Thoracic aorta (tissue), 2 donors: ENCODE data around the gene POLE3. TPM values are rescaled to one million over a fixed set of nuclear protein-coding genes. Genes with fewer than 3 reads are reported as not detected.
"Not testable (repeated sequence)": the region's sequence is repeated elsewhere in the genome, so short reads cannot be mapped to it uniquely, and the experiment has no call there.

ENCODE experiments used
- ATAC-seq: fragments of 150-250 bp; one replicate; pipeline ENCODE4 v1.8.0; 2017; ENCODE audit warnings: low read depth; ENCODE audit not compliant: insufficient number of reproducible peaks, low FRiP score
- DNase-seq: peaks from one replicate; pipeline ENCODE4 v3.0.0-alpha.2; 2020; ENCODE audit warnings: low spot score
- H3K27ac ChIP-seq, 2 donors: fragments of 200-600 bp; sonication (generic); 1 replicate in 1 of 2; 2 replicates in 1 of 2; pipeline ENCODE4 v1.5.1; 2016; ENCODE audit warnings: mild to moderate bottlenecking in 2 of 2, moderate library complexity in 2 of 2
- H3K27me3 ChIP-seq: fragments of 200-600 bp; sonication (generic); replicated peaks from 2 replicates; pipeline ENCODE4 v1.6.0; 2016; ENCODE audit warnings: mild to moderate bottlenecking; ENCODE audit not compliant: insufficient read depth
- H3K36me3 ChIP-seq: fragments of 200-600 bp; sonication (generic); one replicate; pipeline ENCODE4 v1.5.1; 2016
- H3K4me1 ChIP-seq, 2 donors: fragments of 200-600 bp; sonication (generic); 1 replicate in 1 of 2; 2 replicates in 1 of 2; pipeline versions ENCODE4 v1.5.1 to v1.6.0; 2016; ENCODE audit warnings: low read depth in 2 of 2, mild to moderate bottlenecking in 1 of 2; ENCODE audit not compliant: control insufficient read depth in 1 of 2
- H3K4me3 ChIP-seq: fragments of 200-600 bp; sonication (generic); 2 replicates; pipeline ENCODE4 v1.5.1; 2016; ENCODE audit warnings: mild to moderate bottlenecking
- H3K9me3 ChIP-seq: fragments of 200-600 bp; sonication (generic); 2 replicates; pipeline ENCODE4 v1.5.1; 2016
- total RNA-seq, 2 donors: library from RNA; depleted of rRNA; stranded (reverse); fragments of >200 nt; gene quantifications; one replicate each; pipeline versions ENCODE4 v1.1.0 to v1.2.3, GENCODE V29; 2016
- TF ChIP-seq, protein P1 (sequence below): fragments of 200-600 bp; sonication (generic); IDR thresholded peaks from one replicate; pipeline ENCODE4 v1.5.1; 2019; ENCODE audit warnings: antibody characterized with exemption

Gene POLE3
- total RNA-seq, 2 donors from 2014 or later, result 24.2 to 32.0 TPM

DNA sequence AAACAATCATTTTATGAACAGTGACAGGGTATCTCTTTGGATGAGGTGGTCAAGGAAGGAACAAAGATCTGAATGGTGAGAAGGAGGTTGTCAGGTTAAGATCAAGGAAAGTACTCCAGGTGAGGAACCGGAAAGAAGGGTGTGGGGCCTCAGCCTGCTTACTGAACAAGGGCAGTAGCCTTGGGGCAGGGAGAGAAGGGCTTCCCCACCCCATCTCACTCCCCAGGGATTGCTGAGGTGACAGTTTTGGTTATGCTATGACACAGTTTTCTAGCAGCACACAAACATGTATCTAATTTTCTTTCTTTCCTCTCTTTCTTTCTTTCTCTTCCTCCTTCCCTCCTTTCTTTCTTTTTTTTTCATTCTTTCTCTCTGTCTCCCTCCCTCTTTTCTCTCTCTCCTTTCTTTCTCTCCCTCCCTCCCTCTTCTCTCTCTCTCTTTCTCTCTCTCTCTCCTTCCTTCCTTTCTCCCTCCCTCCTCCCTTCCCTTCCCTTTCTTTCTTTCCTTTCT, 29.6 kb downstream of the POLE3 start:
- no peak overlapping the region for H3K4me3 ChIP-seq
- DNase-seq, result no peak
- no peaks in the 10 kb centered on the region for H3K36me3 ChIP-seq
- TF ChIP-seq, protein P1, sequence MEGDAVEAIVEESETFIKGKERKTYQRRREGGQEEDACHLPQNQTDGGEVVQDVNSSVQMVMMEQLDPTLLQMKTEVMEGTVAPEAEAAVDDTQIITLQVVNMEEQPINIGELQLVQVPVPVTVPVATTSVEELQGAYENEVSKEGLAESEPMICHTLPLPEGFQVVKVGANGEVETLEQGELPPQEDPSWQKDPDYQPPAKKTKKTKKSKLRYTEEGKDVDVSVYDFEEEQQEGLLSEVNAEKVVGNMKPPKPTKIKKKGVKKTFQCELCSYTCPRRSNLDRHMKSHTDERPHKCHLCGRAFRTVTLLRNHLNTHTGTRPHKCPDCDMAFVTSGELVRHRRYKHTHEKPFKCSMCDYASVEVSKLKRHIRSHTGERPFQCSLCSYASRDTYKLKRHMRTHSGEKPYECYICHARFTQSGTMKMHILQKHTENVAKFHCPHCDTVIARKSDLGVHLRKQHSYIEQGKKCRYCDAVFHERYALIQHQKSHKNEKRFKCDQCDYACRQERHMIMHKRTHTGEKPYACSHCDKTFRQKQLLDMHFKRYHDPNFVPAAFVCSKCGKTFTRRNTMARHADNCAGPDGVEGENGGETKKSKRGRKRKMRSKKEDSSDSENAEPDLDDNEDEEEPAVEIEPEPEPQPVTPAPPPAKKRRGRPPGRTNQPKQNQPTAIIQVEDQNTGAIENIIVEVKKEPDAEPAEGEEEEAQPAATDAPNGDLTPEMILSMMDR, result no peak
- H3K4me1 ChIP-seq, result peaks cover 4% of the 10 kb centered on the region in 2 donors
- no peak overlapping the region for H3K27ac ChIP-seq
- no peaks in the 10 kb centered on the region for H3K27me3 ChIP-seq
- H3K9me3 ChIP-seq, result no peaks in the 10 kb centered on the region
- ATAC-seq, result no peak

DNA sequence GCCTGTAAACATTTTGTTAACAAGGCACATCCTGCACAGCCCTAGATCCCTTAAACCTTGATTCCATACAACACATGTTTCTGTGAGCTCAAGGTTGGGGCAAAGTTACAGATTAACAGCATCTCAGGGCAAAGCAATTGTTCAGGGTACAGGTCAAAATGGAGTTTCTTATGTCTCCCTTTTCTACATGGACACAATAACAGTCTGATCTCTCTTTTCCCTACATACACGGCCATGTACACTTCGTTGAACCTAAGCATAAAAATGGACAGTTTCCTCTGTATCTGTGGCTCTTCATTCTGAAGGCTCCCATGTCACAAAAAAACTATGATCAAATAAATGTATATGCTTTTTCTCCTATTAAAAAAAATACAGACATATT, 30.7 kb downstream of the POLE3 start:
- not testable (repeated sequence) for DNase-seq, H3K36me3 ChIP-seq, H3K4me3 ChIP-seq, ATAC-seq, H3K27ac ChIP-seq, H3K9me3 ChIP-seq, H3K27me3 ChIP-seq
- H3K4me1 ChIP-seq, result peaks cover 4 to 14% of the 10 kb centered on the region in 2 donors

DNA sequence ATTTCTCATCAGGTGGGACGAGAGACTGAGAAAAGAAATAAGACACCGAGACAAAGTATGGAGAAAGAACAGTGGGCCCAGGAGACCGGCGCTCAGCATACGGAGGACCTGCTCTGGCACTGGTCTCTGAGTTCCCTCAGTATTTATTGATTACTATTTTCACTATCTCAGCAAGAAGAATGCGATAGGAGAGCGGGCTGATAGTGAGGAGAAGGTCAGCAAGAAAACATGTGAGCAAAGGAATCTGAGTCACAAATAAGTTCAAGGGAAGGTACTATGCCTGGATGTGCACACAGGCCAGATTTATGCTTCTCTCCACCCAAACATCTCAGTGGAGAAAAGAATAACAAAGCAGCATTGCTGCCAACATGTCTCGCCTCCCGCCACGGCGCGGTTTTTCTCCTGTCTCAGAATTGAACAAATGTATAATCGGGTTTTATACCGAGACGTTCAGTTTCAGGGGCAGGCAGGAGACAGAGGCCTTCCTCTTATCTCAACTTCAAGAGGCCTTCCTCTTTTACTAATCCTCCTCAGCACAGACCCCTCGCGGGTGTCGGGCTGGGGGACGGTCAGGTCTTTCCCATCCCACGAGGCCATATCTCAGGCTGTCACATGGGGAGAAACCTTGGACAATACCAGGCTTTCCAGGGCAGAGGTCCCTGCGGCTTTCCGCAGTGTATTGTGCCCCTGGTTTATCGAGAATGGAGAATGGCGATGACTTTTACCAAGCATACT, 31.2 kb downstream of the POLE3 start:
- not testable (repeated sequence) for H3K36me3 ChIP-seq, H3K27me3 ChIP-seq, DNase-seq, H3K9me3 ChIP-seq, H3K27ac ChIP-seq, ATAC-seq, H3K4me3 ChIP-seq
- H3K4me1 ChIP-seq, result peaks cover 4 to 14% of the 10 kb centered on the region in 2 donors

DNA sequence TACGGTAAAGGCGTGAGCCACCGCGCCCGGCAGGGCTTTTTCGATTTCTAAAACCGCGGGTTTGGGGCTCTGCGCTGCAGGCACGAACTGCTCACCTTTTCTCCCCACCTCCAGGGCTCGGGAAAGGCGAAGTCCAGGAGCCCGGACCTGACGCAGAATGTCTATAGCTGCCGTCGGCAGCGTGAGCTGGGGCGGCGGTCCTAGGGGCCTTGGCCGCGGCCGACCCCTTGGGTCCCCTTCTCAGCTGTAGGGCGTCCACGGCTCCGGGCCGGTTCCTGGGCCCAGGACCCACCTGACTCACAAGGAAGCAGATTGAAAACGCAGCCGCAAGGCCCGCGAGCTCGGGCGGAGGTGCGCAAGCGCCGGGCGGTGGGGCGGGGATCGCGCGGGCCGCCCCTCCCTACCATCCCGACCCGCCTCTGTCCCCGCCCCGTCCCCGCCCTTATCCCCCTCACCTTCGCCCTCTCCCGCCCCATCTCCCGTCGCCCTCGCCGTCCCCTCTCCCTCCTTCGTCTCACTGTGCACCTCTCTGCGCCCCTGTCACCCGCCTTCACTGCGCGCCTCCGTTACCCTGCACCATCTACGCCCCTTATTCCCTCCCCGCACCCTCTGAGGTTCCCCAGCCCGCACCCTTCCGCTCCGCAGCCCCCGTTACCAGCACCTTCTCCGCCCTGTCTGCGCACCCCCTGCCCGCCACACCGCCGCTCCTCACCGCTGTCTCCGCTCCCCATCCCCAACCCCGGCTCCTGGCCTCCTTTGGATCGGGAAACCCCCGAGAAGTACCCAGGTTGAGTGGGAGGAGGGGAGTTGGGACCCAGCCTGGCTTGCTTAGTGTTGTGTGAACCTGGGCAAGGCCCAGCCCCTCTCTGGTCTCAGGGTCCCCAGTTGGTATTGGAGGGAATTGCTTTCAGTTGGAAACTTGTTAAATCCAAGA, 33.6 kb downstream of the POLE3 start, which contains the start of gene HDHD3:
HDHD3 (minus strand) TSS at position 353 of the 934 bp plus-strand sequence. CDS start 2,632 bp downstream, outside the sequence.
- peak; percentile 31 for DNase-seq
- peak; percentile 77 for ATAC-seq
- TF ChIP-seq, protein P1, result no peak
- Histone ChIP-seq H3K9me3 (no peaks in the 10 kb centered on the region), H3K4me3 (peak within 1 kb of the TSS; percentile 100), H3K4me1 (peaks cover 4 to 20% of the 10 kb centered on the region in 2 donors), H3K27me3 (no peaks in the 10 kb centered on the region), H3K36me3 (peaks cover 18% of the 10 kb centered on the region), H3K27ac (peak within 1 kb of the TSS; percentile 77 to 79)

DNA sequence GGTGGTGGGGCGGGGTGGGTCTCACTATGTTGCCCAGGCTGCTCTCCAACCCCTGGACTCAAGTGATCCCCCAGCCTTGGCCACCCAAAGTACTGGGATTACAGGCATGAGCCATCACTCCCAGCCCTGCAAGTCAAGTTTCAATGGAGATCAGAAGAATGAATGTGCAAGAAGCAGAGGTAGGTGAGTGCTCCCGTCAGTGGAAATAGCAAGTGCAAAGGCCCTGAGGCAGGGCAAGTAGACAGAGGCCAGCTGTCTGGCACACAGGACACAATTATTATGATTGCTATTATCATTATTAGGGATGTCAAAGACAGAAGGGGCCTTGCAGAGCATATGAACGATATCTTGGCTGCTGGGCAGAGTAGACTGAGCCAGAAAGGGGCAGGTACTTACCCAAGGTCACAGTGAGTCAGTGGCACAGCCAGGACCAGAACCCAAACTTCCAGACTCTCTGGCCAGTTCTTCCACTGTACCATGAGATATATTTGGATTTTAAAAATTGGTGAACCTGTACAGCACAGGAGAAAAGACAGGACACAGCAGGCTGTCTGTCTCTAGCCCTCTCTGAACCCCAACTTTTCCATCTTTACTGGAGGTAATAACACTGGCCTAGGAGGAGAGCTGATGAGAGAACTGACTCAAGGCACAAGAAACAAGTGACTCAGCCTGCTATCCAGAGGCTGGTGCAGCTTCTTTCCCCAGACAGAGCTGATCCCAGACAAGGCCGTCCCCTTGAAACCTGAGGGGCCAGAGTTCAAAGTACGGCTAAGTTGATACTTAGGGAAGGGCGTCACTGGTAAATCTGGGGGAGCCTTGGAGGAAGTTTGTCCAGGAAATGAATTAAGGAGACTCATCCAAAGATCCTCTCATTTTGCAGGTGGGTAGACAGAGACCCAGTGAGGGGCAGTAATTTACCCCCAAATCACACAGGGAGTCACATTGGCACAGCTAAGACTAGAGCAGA, 35.1 kb downstream of the POLE3 start:
- H3K27me3 ChIP-seq, result no peaks in the 10 kb centered on the region
- DNase-seq (no peak), ATAC-seq (no peak)
- H3K36me3 ChIP-seq, result peaks cover 18% of the 10 kb centered on the region
- no peaks in the 10 kb centered on the region for H3K9me3 ChIP-seq
- H3K4me3 ChIP-seq, result peak overlapping the region; percentile 100
- H3K4me1 ChIP-seq, result peaks cover 4 to 25% of the 10 kb centered on the region in 2 donors
- TF ChIP-seq, protein P1, result no peak
- no peak overlapping the region for H3K27ac ChIP-seq
